Endothelial cell of umbilical vein (primary cell): ENCODE results near the gene CDIPT. TPM values are rescaled to one million over a fixed set of nuclear protein-coding genes. Genes with fewer than 3 reads are reported as not detected.

Source experiments
- BruUV-seq: library from RNA; stranded (reverse); fragments of 400-500 nt; replicated peaks from 2 replicates; lab custom pipeline; 2021; lab: Mats Ljungman, UMichigan
- CTCF ChIA-PET: fragments of 300-600, 350-600 bp; sonication (Branson Sonifier 250); formaldehyde crosslinking; loops from one replicate; lab custom pipeline; 2021; ENCODE audit warnings: antibody characterized with exemption, inconsistent platforms; lab: Charles Lee
- POLR2A ChIA-PET: fragments of 300-600, 350-600 bp; sonication (Branson Sonifier 250); formaldehyde crosslinking; loops from one replicate; lab custom pipeline; 2021; ENCODE audit warnings: antibody characterized with exemption, inconsistent platforms; lab: Charles Lee
- DNase-seq: peaks from one replicate; pipeline ENCODE4 v3.0.0-alpha.2; 2011; ENCODE audit warnings: low read depth, low spot score
- FAIRE-seq: peaks from 2 replicates; lab custom pipeline; 2011; peaks lifted over from hg19 to GRCh38; lab: Jason Lieb, UNC
- H2AFZ ChIP-seq: 2 replicates; pipeline ENCODE4 v1.6.0; 2012; ENCODE audit warnings: low read depth, low read length, control low read depth, inconsistent platforms
- H3K27ac ChIP-seq: 2 replicates; pipeline ENCODE4 v1.5.1; 2011; ENCODE audit warnings: low read depth, mild to moderate bottlenecking, control low read depth, low read length, moderate library complexity; ENCODE audit not compliant: insufficient read depth
- H3K27me3 ChIP-seq, 2 experiments: 2 replicates each; pipeline versions ENCODE4 v1.6.0 to v1.6.1; 2011; ENCODE audit warnings: low read length in 2 of 2, mixed read lengths in 1 of 2; ENCODE audit not compliant: control insufficient read depth in 2 of 2, insufficient read depth in 2 of 2
- H3K36me3 ChIP-seq, 2 experiments: 2 replicates in 1 of 2; 3 replicates in 1 of 2; pipeline ENCODE4 v1.5.1; 2011; ENCODE audit warnings: low read length in 2 of 2, mild to moderate bottlenecking in 1 of 2, moderate library complexity in 1 of 2; ENCODE audit not compliant: control insufficient read depth in 2 of 2, insufficient read depth in 2 of 2; ENCODE audit errors: extremely low read depth in 1 of 2
- H3K4me1 ChIP-seq: 3 replicates; pipeline ENCODE4 v1.5.1; 2011; ENCODE audit warnings: mild to moderate bottlenecking, low read length; ENCODE audit not compliant: control insufficient read depth, insufficient read depth; ENCODE audit errors: extremely low read depth
- H3K4me2 ChIP-seq: 2 replicates; pipeline ENCODE4 v1.6.1; 2011; ENCODE audit warnings: low read length, control low read depth, mixed read lengths; ENCODE audit not compliant: insufficient read depth
- H3K4me3 ChIP-seq, 3 experiments: fragments of 200-600 bp in 1 of 3; sonication (generic), shearing (Covaris generic) in 1 of 3; replicated peaks in 1 of 3; 2 replicates each; pipeline ENCODE4 v1.5.1; 2011 to 2016; ENCODE audit warnings: control low read depth in 3 of 3, low read length in 3 of 3, mild to moderate bottlenecking in 2 of 3, inconsistent platforms in 1 of 3, low read depth in 1 of 3, moderate library complexity in 1 of 3; ENCODE audit not compliant: insufficient read depth in 1 of 3
- H3K79me2 ChIP-seq: 2 replicates; pipeline ENCODE4 v1.6.0; 2012; ENCODE audit warnings: low read length, inconsistent platforms; ENCODE audit not compliant: control insufficient read depth, insufficient read depth
- H3K9ac ChIP-seq: replicated peaks from 2 replicates; pipeline ENCODE3; 2011; ENCODE audit warnings: low read length, control low read depth; ENCODE audit not compliant: insufficient read depth; ENCODE audit errors: extremely low read depth
- H3K9me1 ChIP-seq: replicated peaks from 3 replicates; pipeline ENCODE4 v1.6.0; 2011; ENCODE audit warnings: mild to moderate bottlenecking, low read length; ENCODE audit not compliant: control insufficient read depth, insufficient read depth; ENCODE audit errors: extremely low read depth
- H3K9me3 ChIP-seq: replicated peaks from 2 replicates; pipeline ENCODE4 v1.5.1; 2012; ENCODE audit warnings: low read length, inconsistent platforms; ENCODE audit not compliant: control insufficient read depth, insufficient read depth
- H4K20me1 ChIP-seq: replicated peaks from 2 replicates; pipeline ENCODE3; 2011; ENCODE audit warnings: mild to moderate bottlenecking, low read length; ENCODE audit not compliant: control insufficient read depth, insufficient read depth; ENCODE audit errors: extremely low read depth
- EZH2 ChIP-seq: IDR thresholded peaks from 2 replicates; pipeline ENCODE4 v1.6.1; 2012; ENCODE audit warnings: borderline replicate concordance, low read depth, mild to moderate bottlenecking, moderate library complexity, low read length, inconsistent platforms; ENCODE audit not compliant: severe bottlenecking
- FOS ChIP-seq: IDR thresholded peaks from 2 replicates; pipeline ENCODE4 v1.6.1; 2011; ENCODE audit warnings: mild to moderate bottlenecking, low read length, moderate library complexity, borderline replicate concordance; ENCODE audit not compliant: insufficient read depth
- GATA2 ChIP-seq: IDR thresholded peaks from 2 replicates; pipeline ENCODE4 v1.7.0; 2011; ENCODE audit warnings: low read depth, mild to moderate bottlenecking, moderate library complexity, mixed read lengths, low read length; ENCODE audit not compliant: insufficient read length, insufficient read depth
- JUN ChIP-seq: IDR thresholded peaks from 2 replicates; pipeline ENCODE4 v1.6.1; 2011; ENCODE audit warnings: borderline replicate concordance, low read depth; ENCODE audit not compliant: insufficient read length, insufficient read depth
- MAX ChIP-seq: IDR thresholded peaks from 2 replicates; pipeline ENCODE4 v1.6.1; 2011; ENCODE audit not compliant: insufficient read depth, insufficient read length
- MYC ChIP-seq: IDR thresholded peaks from one replicate; pipeline ENCODE4 v1.6.1; 2011; ENCODE audit warnings: mild to moderate bottlenecking, low read depth, low read length
- POLR2A ChIP-seq: IDR thresholded peaks from 2 replicates; pipeline ENCODE4 v1.6.1; 2012; ENCODE audit warnings: low read depth, mild to moderate bottlenecking, control low read depth, low read length
- POLR2AphosphoS5 ChIP-seq: IDR thresholded peaks from 2 replicates; pipeline ENCODE4 v1.6.1; 2012; ENCODE audit warnings: low read depth, mild to moderate bottlenecking, control low read depth, low read length, moderate library complexity; ENCODE audit not compliant: insufficient read depth
- dilution Hi-C: fragments of 300-500 bp; cut with MboI; formaldehyde crosslinking; loops from one replicate; pipeline ENCODE4 v1.15.0; 2019; ENCODE audit warnings: low sequenced_read_pairs; ENCODE audit not compliant: extremely low pct_ligation_motif_present
- intact Hi-C: fragments of 100-400 bp; cut with micrococcal nuclease; formaldehyde crosslinking; loops from one replicate; pipeline ENCODE4 v1.10.0; 2022
- polyA plus RNA-seq, 4 experiments: library from polyadenylated mRNA; depleted of rRNA in 3 of 4; stranded (reverse) in 3 of 4; unstranded in 1 of 4; fragments of >200 nt; gene quantifications; 2 replicates each; pipeline versions ENCODE4 v1.2.1 to v1.2.3, GENCODE V29; 2011 to 2012; ENCODE audit warnings: missing spikeins in 1 of 4
- total RNA-seq: library from RNA; stranded (reverse); gene quantifications from 2 replicates; pipeline ENCODE4 v1.2.3, GENCODE V29; 2021
- TF ChIP-seq, protein P1 (sequence below), 2 donors: IDR thresholded peaks; 1 replicate in 1 of 2; 2 replicates in 1 of 2; pipeline ENCODE4 v1.5.1; 2011; ENCODE audit warnings: low read length in 2 of 2, mild to moderate bottlenecking in 2 of 2, moderate library complexity in 2 of 2, control low read depth in 1 of 2, inconsistent platforms in 1 of 2, low read depth in 1 of 2; ENCODE audit not compliant: insufficient read depth in 1 of 2; ENCODE audit errors: extremely low read depth in 1 of 2

Gene CDIPT
- total and polyA plus RNA-seq, 2 donors (not counting 3 experiments of a cell fraction or from before 2014, with no cell fraction given) = 68.7 to 161 TPM

DNA sequence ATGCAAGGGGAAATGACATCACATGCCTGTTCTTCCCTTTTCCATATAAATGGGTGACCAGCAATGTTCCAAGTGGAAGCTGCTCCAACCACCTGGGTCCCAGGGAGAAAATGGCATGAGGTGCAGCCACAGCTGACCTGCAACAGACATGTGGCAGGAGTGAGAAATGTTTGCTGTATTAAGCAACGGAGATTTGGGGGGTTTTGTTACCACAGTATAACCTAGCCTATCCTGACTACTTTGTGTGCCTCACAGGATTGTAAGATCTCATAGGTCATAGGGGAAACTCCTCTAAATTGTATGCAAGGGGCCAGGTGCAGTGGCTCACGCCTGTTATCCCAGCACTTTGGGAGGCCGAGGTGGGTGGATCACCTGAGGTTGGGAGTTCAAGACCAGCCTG is 12.0 kb downstream of the CDIPT start:
- H3K4me1 ChIP-seq = peaks cover 5% of the 10 kb centered on the region
- BruUV-seq = no TSS peak
- no peak overlapping the region for H3K9ac ChIP-seq
- no peak overlapping the region for H3K4me3 ChIP-seq
- DNase-seq (no peak), FAIRE-seq (no peak)
- no peaks in the 10 kb centered on the region for H3K9me3 ChIP-seq
- dilution Hi-C loops (no loop called here), intact Hi-C loops (no loop called here)
- TF ChIP-seq MYC = no peak
- TF ChIP-seq, protein P1, sequence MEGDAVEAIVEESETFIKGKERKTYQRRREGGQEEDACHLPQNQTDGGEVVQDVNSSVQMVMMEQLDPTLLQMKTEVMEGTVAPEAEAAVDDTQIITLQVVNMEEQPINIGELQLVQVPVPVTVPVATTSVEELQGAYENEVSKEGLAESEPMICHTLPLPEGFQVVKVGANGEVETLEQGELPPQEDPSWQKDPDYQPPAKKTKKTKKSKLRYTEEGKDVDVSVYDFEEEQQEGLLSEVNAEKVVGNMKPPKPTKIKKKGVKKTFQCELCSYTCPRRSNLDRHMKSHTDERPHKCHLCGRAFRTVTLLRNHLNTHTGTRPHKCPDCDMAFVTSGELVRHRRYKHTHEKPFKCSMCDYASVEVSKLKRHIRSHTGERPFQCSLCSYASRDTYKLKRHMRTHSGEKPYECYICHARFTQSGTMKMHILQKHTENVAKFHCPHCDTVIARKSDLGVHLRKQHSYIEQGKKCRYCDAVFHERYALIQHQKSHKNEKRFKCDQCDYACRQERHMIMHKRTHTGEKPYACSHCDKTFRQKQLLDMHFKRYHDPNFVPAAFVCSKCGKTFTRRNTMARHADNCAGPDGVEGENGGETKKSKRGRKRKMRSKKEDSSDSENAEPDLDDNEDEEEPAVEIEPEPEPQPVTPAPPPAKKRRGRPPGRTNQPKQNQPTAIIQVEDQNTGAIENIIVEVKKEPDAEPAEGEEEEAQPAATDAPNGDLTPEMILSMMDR (IDR thresholded peaks at IDR 0.05; ENCODE audit: extremely low read depth in 1 of 2, insufficient read depth in 1 of 2, low read depth in 1 of 2, low read length in 2 of 2) = no peak
- no peaks in the 10 kb centered on the region for H3K9me1 ChIP-seq
- peaks cover 0 to 11% of the 10 kb centered on the region in 2 experiments for H3K36me3 ChIP-seq
- POLR2A ChIA-PET = interaction anchor here (0.6 to 0.7 kb wide), 2 partner anchors 74 to 152 kb away, joined by 3 to 6 read pairs; no protein-coding TSS in a partner anchor
- no peaks in the 10 kb centered on the region for H4K20me1 ChIP-seq
- H3K27ac ChIP-seq = no peak overlapping the region
- no peaks in the 10 kb centered on the region for H3K79me2 ChIP-seq
- CTCF ChIA-PET = interaction anchor here (0.6 to 5.2 kb wide), 3 partner anchors 23 to 186 kb away, joined by 3 to 140 read pairs (median 4); partner anchors contain the start of genes MVP and PAGR1
- H2AFZ ChIP-seq = no peak overlapping the region
- no peak overlapping the region for H3K4me2 ChIP-seq
- H3K27me3 ChIP-seq = no peaks in the 10 kb centered on the region

GRCh38 chr16:29849505-29849904 is 13.5 kb downstream of the CDIPT start:
- Histone ChIP-seq H3K36me3 (peaks cover 0 to 15% of the 10 kb centered on the region in 2 experiments), H3K27ac (no peak overlapping the region), H3K9me3 (no peaks in the 10 kb centered on the region), H3K79me2 (no peaks in the 10 kb centered on the region), H3K4me3 (no peak overlapping the region), H3K4me2 (no peak overlapping the region), H3K9ac (no peak overlapping the region), H4K20me1 (no peaks in the 10 kb centered on the region), H3K4me1 (peaks cover 5% of the 10 kb centered on the region), H3K9me1 (no peaks in the 10 kb centered on the region), H3K27me3 (no peaks in the 10 kb centered on the region), H2AFZ (no peak overlapping the region)
- dilution Hi-C loops (no loop called here), intact Hi-C loops (loop anchor here (2.0 kb wide), 1 partner anchor 29 kb away; the partner anchor contains the start of gene MVP)
- CTCF ChIA-PET = interaction anchor here (1.5 to 5.2 kb wide), 13 partner anchors 8 to 158 kb away, joined by 3 to 163 read pairs (median 30); partner anchors contain the start of genes KIF22, MAZ, MVP and PAGR1
- no peak for TF ChIP-seq JUN
- TF ChIP-seq MYC = no peak
- no peak for TF ChIP-seq POLR2A
- no peak for TF ChIP-seq FOS
- no peak for TF ChIP-seq EZH2
- TF ChIP-seq, protein P1 (IDR thresholded peaks at IDR 0.05; ENCODE audit: extremely low read depth in 1 of 2, insufficient read depth in 1 of 2, low read depth in 1 of 2, low read length in 2 of 2) = no peak
- no peak for TF ChIP-seq MAX
- no peak for TF ChIP-seq POLR2AphosphoS5
- no peak for TF ChIP-seq GATA2
- BruUV-seq = no TSS peak
- POLR2A ChIA-PET = interaction anchor here (0.6 kb wide), 1 partner anchor 28 kb away, joined by 3 read pairs; no protein-coding TSS in a partner anchor
- no peak for DNase-seq
- FAIRE-seq = no peak
